Thyroid gland (tissue), 4 donors: ENCODE data around the gene LPIN3. TPM values are rescaled to one million over a fixed set of nuclear protein-coding genes. Genes with fewer than 3 reads are reported as not detected.

Experiments used
- DNase-seq, 2 donors: peaks; one replicate each; pipeline ENCODE4 v3.0.0-alpha.2; 2019
- H3K27ac ChIP-seq, 3 donors: fragments of 200-600 bp; sonication (generic); 1 replicate in 2 of 3; 2 replicates in 1 of 3; pipeline ENCODE4 v1.5.1; 2016 to 2019; ENCODE audit warnings: mild to moderate bottlenecking in 1 of 3, moderate library complexity in 1 of 3
- H3K27me3 ChIP-seq: fragments of 200-600 bp; sonication (generic); one replicate; pipeline ENCODE4 v1.5.1; 2019
- H3K36me3 ChIP-seq, 2 donors: fragments of 200-600 bp; sonication (generic); one replicate each; pipeline ENCODE4 v1.5.1; 2016 to 2019
- H3K4me1 ChIP-seq, 2 donors: fragments of 200-600 bp; sonication (generic); one replicate each; pipeline ENCODE4 v1.5.1; 2017 to 2019
- H3K4me3 ChIP-seq, 3 donors: fragments of 200-600 bp; sonication (generic); replicated peaks in 1 of 3; 1 replicate in 2 of 3; 2 replicates in 1 of 3; pipeline ENCODE4 v1.5.1; 2016; ENCODE audit warnings: mild to moderate bottlenecking in 1 of 3
- H3K9me3 ChIP-seq: fragments of 200-600 bp; sonication (generic); one replicate; pipeline ENCODE4 v1.5.1; 2017
- CTCF ChIP-seq, 6 experiments: fragments of 200-600 bp in 3 of 6; fragments of 450-650 bp in 3 of 6; sonication (generic) in 3 of 6; IDR thresholded peaks; one replicate each; pipeline ENCODE4 v1.5.1; 2016 to 2019; ENCODE audit warnings: antibody characterized with exemption in 6 of 6, mild to moderate bottlenecking in 2 of 6, inconsistent platforms in 1 of 6, moderate library complexity in 1 of 6
- POLR2A ChIP-seq, 2 donors: fragments of 450-650 bp; IDR thresholded peaks; one replicate each; pipeline ENCODE4 v1.6.1; 2017; ENCODE audit warnings: antibody characterized with exemption in 2 of 2, mild to moderate bottlenecking in 2 of 2, moderate library complexity in 1 of 2
- WGBS, 2 donors: methylation state at CpG; one replicate each; pipeline ENCODE4 v1.1.5; 2017; 5-methylcytosine and 5-hydroxymethylcytosine counted together
- intact Hi-C: fragments of 100-400 bp; cut with DNase I; formaldehyde crosslinking; loops from one replicate; pipeline ENCODE4 v1.15.1; 2023
- total RNA-seq, 4 donors: library from RNA; depleted of rRNA; stranded (reverse); fragments of >200 nt; gene quantifications; one replicate each; pipeline ENCODE4 v1.2.3, GENCODE V29; 2016

Gene LPIN3
- total RNA-seq, 4 donors from 2014 or later = 33.5 to 53.5 (median 42.1) TPM

- no peaks in the 10 kb centered on the region for H3K9me3 ChIP-seq
- no peaks in the 10 kb centered on the region for H3K36me3 ChIP-seq
- no peak overlapping the region for H3K27ac ChIP-seq
- intact Hi-C loops = no loop called here
- H3K27me3 ChIP-seq = no peaks in the 10 kb centered on the region
- H3K4me1 ChIP-seq = peaks cover 0 to 8% of the 10 kb centered on the region in 2 donors
- no peak overlapping the region for H3K4me3 ChIP-seq
- TF ChIP-seq POLR2A (IDR thresholded peaks at IDR 0.05) = no peak
- no peak for TF ChIP-seq CTCF (IDR thresholded peaks at IDR 0.05)
- no peak for DNase-seq
- 96 to 98% methylated on average over 3 of the region's 3 CpGs for WGBS, 2 donors
These were observed 50.3 kb downstream of the LPIN3 start for GRCh38 chr20:41390889-41391288.

GRCh38 chr20:41391587-41392001, 51.0 kb downstream of the LPIN3 start:
- 21 to 54% methylated on average over 9 to 10 of the region's 10 CpGs for WGBS, 2 donors
- peak; percentile 31 to 61 for DNase-seq
- Histone ChIP-seq H3K4me3 (no peak overlapping the region), H3K36me3 (no peaks in the 10 kb centered on the region), H3K27me3 (no peaks in the 10 kb centered on the region), H3K4me1 (peaks cover 0 to 7% of the 10 kb centered on the region in 2 donors), H3K27ac (no peak overlapping the region), H3K9me3 (no peaks in the 10 kb centered on the region)
- TF ChIP-seq POLR2A (IDR thresholded peaks at IDR 0.05) = no peak
- TF ChIP-seq CTCF (IDR thresholded peaks at IDR 0.05) = no peak
- intact Hi-C loops = no loop called here

- 93% methylated on average over 1 of the region's 1 CpG for WGBS, 2 donors
- H3K27ac ChIP-seq = no peak overlapping the region
- no peak for TF ChIP-seq CTCF (IDR thresholded peaks at IDR 0.05)
- TF ChIP-seq POLR2A (IDR thresholded peaks at IDR 0.05) = no peak
- no peaks in the 10 kb centered on the region for H3K9me3 ChIP-seq
- intact Hi-C loops = no loop called here
- no peak overlapping the region for H3K4me3 ChIP-seq
- no peaks in the 10 kb centered on the region for H3K27me3 ChIP-seq
- no peaks in the 10 kb centered on the region for H3K4me1 ChIP-seq
- no peak for DNase-seq
- H3K36me3 ChIP-seq = no peaks in the 10 kb centered on the region
These were observed 51.7 kb downstream of the LPIN3 start for GRCh38 chr20:41392295-41392694.

GRCh38 chr20:41392871-41393704, 52.5 kb downstream of the LPIN3 start:
- H3K4me3 ChIP-seq = no peak overlapping the region
- no peaks in the 10 kb centered on the region for H3K36me3 ChIP-seq
- 72 to 73% methylated on average over 11 to 12 of the region's 12 CpGs for WGBS, 2 donors
- TF ChIP-seq POLR2A (IDR thresholded peaks at IDR 0.05) (no peak), CTCF (IDR thresholded peaks at IDR 0.05) (no peak)
- DNase-seq = peak; percentile 24
- intact Hi-C loops = no loop called here
- H3K9me3 ChIP-seq = no peaks in the 10 kb centered on the region
- H3K27ac ChIP-seq = no peak overlapping the region
- H3K27me3 ChIP-seq = no peaks in the 10 kb centered on the region
- no peaks in the 10 kb centered on the region for H3K4me1 ChIP-seq

GRCh38 chr20:41393705-41394066, 53.1 kb downstream of the LPIN3 start:
- Histone ChIP-seq H3K4me3 (no peak overlapping the region), H3K4me1 (no peaks in the 10 kb centered on the region), H3K36me3 (no peaks in the 10 kb centered on the region), H3K27me3 (no peaks in the 10 kb centered on the region), H3K9me3 (no peaks in the 10 kb centered on the region), H3K27ac (no peak overlapping the region)
- no peak for DNase-seq
- no peak for TF ChIP-seq POLR2A (IDR thresholded peaks at IDR 0.05)
- no peak for TF ChIP-seq CTCF (IDR thresholded peaks at IDR 0.05)
- WGBS, 2 donors = 85 to 88% methylated on average over 3 of the region's 3 CpGs
- intact Hi-C loops = no loop called here
